Measurements from ENCODE around the gene OSBPL7. TPM values are rescaled to one million over a fixed set of nuclear protein-coding genes. Genes with fewer than 3 reads are reported as not detected.

The OSBPL7 gene
- total and polyA plus RNA-seq, 2 of the 4 experiments (the other 2 are of a cell fraction), result 5.2 to 14.5 TPM

DNA sequence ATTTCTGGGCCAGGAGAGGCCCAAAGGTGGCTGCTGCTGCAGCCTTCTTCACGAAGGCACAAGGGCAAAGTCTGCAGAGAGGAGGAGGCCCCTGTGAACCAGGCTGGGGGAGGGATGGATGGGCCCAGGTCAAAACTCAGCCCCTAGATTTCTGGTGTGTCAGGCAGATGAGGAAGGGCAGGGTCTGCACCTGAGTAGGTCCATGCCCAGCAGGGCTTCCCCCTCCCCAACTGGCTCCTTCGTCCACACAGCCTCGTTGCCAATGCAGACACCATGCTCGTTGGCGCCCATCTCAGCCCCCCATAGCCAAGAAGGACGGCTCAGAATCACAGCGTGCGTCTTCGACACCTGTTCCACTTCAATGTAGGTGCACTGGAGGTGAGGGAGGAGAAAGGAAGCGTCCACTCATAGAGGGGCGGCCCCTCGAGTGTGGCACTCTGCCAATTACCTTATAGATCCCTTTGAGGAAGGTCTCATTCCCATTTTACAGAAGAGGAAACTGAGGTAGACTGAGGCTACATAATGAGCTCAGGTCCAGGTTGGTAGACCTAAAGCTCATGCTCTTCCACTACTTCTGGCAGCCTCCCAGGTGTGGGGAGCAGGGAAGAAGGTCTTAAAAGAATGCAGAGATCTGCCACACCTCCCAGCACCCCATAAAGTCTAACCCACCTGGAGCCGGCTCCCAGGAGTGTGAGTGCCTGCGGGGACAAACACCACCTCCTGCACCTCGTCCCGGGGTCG is 18.6 kb upstream of the OSBPL7 start:
- 6% methylated on average over 5 of the region's 17 CpGs; no CpG with 5 or more reads in 1 of the 2 experiments for WGBS, 2 experiments (ENCODE audit: extremely low coverage in 2 of 2, insufficient read length in 1 of 2)
- Histone ChIP-seq H3K9ac (ENCODE audit: low read depth, low read length) (peak overlapping the region; percentile 67), H4K20me1 (ENCODE audit: insufficient read depth, low read length) (no peaks in the 10 kb centered on the region), H4K91ac (ENCODE audit: insufficient read depth, low read depth, low read length) (peak overlapping the region; percentile 54; the same call in 1 of the 2 replicates), H3K4me3 (ENCODE audit: insufficient read depth, low read depth, low read length) (peak overlapping the region; percentile 57), H3K9me3 (ENCODE audit: control insufficient read depth, insufficient read depth, low read length) (no peaks in the 10 kb centered on the region), H3K36me3 (ENCODE audit: control insufficient read depth, insufficient read depth, low read length) (peaks cover 8% of the 10 kb centered on the region), H2BK120ac (ENCODE audit: low read depth, low read length) (peak overlapping the region; percentile 41; the same call in 1 of the 2 replicates), H3K4ac (ENCODE audit: low read depth, low read length) (peak overlapping the region; percentile 90), H3K56ac (ENCODE audit: extremely low read depth, insufficient read depth, low read length) (peak overlapping the region; percentile 28; the same call in 1 of the 2 replicates), H2BK5ac (ENCODE audit: low read depth, low read length, poor library complexity, severe bottlenecking) (no peak overlapping the region), H3K79me1 (ENCODE audit: low read depth in 1 of 2, low read length in 2 of 2) (peaks cover 8 to 22% of the 10 kb centered on the region in 2 experiments; a peak in 3 of 4 replicates), H3K9me1 (ENCODE audit: insufficient read depth, low read length) (peaks cover 4% of the 10 kb centered on the region; the same call in 1 of the 2 replicates), H2BK20ac (ENCODE audit: low read depth, low read length) (no peak overlapping the region), H2AFZ (replicated peaks; ENCODE audit: low read length, poor library complexity) (peak overlapping the region; percentile 98), H2BK15ac (ENCODE audit: low read depth, low read length) (no peak overlapping the region), H2AK5ac (ENCODE audit: low read depth, low read length) (peak overlapping the region; percentile 35; the same call in 1 of the 2 replicates), H3K27ac (ENCODE audit: insufficient read depth, low read length) (peak overlapping the region; percentile 49; the same call in 1 of the 2 replicates), H2AK9ac (replicated peaks; ENCODE audit: low read depth, low read length, poor library complexity) (peak overlapping the region; percentile 35), H3K14ac (replicated peaks; ENCODE audit: low read depth, low read length) (peak overlapping the region; percentile 91), H3K4me1 (ENCODE audit: control insufficient read depth, insufficient read depth, low read length) (peaks cover 8% of the 10 kb centered on the region), H4K8ac (ENCODE audit: low read depth in 2 of 2, low read length in 2 of 2) (peak overlapping the region; percentile 61 to 82; a peak in 3 of 4 replicates), H3K23ac (ENCODE audit: low read depth, low read length) (peak overlapping the region; percentile 72; the same call in 1 of the 2 replicates), H3K18ac (ENCODE audit: low read depth, low read length) (no peak overlapping the region; the same call in 1 of the 2 replicates), H3K4me2 (ENCODE audit: low read depth, low read length) (peak overlapping the region; percentile 75), H3K27me3 (ENCODE audit: control insufficient read depth, insufficient read depth, low read length) (peaks cover 3% of the 10 kb centered on the region; the same call in 1 of the 2 replicates), H4K5ac (ENCODE audit: low read depth, low read length) (peak overlapping the region; percentile 21)
- ChIA-PET CTCF (interaction anchor here (1.3 to 4.4 kb wide), 5 partner anchors 39 to 107 kb away, joined by 3 to 47 read pairs (median 11); partner anchors contain the start of gene SP2), POLR2A (ENCODE audit: unreplicated experiment) (no interaction called here)
- in situ Hi-C loops (cut with MboI; ENCODE audit: low sequenced_read_pairs), result loop anchor here (5.0 kb wide), 2 partner anchors 52 to 177 kb away; no protein-coding TSS in a partner anchor
- BruUV-seq (replicated peaks), result no TSS peak
- intact Hi-C loops (cut with micrococcal nuclease), result loop anchor here (5.0 kb wide), 1 partner anchor 107 kb away; no protein-coding TSS in a partner anchor
- TF ChIP-seq RCOR1 (IDR thresholded peaks at IDR 0.05; ENCODE audit: insufficient replicate concordance, low read length) (no peak), MAZ (IDR thresholded peaks at IDR 0.05; ENCODE audit: borderline replicate concordance, low read depth, low read length) (no peak), RAD21 (IDR thresholded peaks at IDR 0.05; ENCODE audit: low read length) (no peak), CEBPB (IDR thresholded peaks at IDR 0.05; ENCODE audit: low read depth, low read length) (no peak), NFE2L2 (IDR thresholded peaks at IDR 0.05; ENCODE audit: low read depth, low read length) (no peak), RFX5 (IDR thresholded peaks at IDR 0.05; ENCODE audit: low read depth, low read length) (no peak), BHLHE40 (IDR thresholded peaks at IDR 0.05; ENCODE audit: low read depth, low read length) (no peak), CHD1 (IDR thresholded peaks at IDR 0.05; ENCODE audit: low read depth, low read length) (no peak), MXI1 (IDR thresholded peaks at IDR 0.05; ENCODE audit: borderline replicate concordance, low read depth, low read length) (no peak), SMC3 (IDR thresholded peaks at IDR 0.05; ENCODE audit: low read depth, low read length) (no peak), MAFK (IDR thresholded peaks at IDR 0.05; ENCODE audit: low read depth, low read length) (no peak), POLR2A (IDR thresholded peaks at IDR 0.05; ENCODE audit: low read depth, low read length) (no peak)
- TF ChIP-seq, protein P1, sequence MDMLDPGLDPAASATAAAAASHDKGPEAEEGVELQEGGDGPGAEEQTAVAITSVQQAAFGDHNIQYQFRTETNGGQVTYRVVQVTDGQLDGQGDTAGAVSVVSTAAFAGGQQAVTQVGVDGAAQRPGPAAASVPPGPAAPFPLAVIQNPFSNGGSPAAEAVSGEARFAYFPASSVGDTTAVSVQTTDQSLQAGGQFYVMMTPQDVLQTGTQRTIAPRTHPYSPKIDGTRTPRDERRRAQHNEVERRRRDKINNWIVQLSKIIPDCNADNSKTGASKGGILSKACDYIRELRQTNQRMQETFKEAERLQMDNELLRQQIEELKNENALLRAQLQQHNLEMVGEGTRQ (IDR thresholded peaks at IDR 0.05; ENCODE audit: low read depth, low read length), result no peak
- TF ChIP-seq, protein P2, sequence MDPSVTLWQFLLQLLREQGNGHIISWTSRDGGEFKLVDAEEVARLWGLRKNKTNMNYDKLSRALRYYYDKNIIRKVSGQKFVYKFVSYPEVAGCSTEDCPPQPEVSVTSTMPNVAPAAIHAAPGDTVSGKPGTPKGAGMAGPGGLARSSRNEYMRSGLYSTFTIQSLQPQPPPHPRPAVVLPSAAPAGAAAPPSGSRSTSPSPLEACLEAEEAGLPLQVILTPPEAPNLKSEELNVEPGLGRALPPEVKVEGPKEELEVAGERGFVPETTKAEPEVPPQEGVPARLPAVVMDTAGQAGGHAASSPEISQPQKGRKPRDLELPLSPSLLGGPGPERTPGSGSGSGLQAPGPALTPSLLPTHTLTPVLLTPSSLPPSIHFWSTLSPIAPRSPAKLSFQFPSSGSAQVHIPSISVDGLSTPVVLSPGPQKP (IDR thresholded peaks at IDR 0.05; ENCODE audit: borderline replicate concordance, low read depth, low read length), result no peak
- dilution Hi-C loops (cut with HindIII; ENCODE audit: low sequenced_read_pairs, unreplicated experiment), result no loop called here
- ATAC-seq (ENCODE audit: low read depth), result no peak
- DNase-seq, result no peak

All from IMR-90 (cell line).